ENCODE results near the gene MCF2L. TPM values are rescaled to one million over a fixed set of nuclear protein-coding genes. Genes with fewer than 3 reads are reported as not detected.
"Not testable (repeated sequence)": the region's sequence is repeated elsewhere in the genome, so short reads cannot be mapped to it uniquely, and the experiment has no call there.

Gene MCF2L
- total RNA-seq, 3 donors from 2014 or later: 33.4 to 77.3 (median 38.6) TPM

DNA sequence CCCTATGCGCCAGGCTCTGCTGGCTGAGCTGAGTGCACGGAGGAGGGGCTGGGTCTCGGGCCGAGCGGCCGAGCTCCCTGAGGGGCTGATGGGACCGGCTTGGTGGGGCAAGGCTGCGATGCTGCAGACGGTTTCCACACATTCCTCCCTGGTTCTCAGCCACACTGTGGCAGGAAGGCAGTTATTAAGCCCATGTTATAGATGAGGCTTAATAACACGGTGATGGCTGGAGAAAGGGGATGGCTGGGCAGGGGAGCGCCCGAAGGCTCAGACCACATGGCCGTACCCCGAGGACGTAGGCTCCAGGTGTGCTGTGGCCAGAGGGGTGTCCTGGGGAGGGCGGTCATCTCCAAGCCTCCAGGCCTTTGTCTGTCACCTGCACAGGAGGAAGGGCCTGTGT lies 58.6 kb downstream of the MCF2L start:
- no peaks in the 10 kb centered on the region for H3K27me3 ChIP-seq
- H3K36me3 ChIP-seq: no peaks in the 10 kb centered on the region
- intact Hi-C loops (cut with DNase I; ENCODE audit: low total_unique reads): no loop called here

GRCh38 chr13:113028336-113029060 lies 59.5 kb downstream of the MCF2L start:
- Histone ChIP-seq H3K4me1 (no peaks in the 10 kb centered on the region), H3K27ac (no peak overlapping the region), H3K4me3 (no peak overlapping the region), H3K27me3 (no peaks in the 10 kb centered on the region), H3K36me3 (no peaks in the 10 kb centered on the region), H3K9me3 (no peaks in the 10 kb centered on the region)
- TF ChIP-seq POLR2A (IDR thresholded peaks at IDR 0.05) (no peak), POLR2AphosphoS5 (IDR thresholded peaks at IDR 0.05) (no peak)
- TF ChIP-seq, protein P1, sequence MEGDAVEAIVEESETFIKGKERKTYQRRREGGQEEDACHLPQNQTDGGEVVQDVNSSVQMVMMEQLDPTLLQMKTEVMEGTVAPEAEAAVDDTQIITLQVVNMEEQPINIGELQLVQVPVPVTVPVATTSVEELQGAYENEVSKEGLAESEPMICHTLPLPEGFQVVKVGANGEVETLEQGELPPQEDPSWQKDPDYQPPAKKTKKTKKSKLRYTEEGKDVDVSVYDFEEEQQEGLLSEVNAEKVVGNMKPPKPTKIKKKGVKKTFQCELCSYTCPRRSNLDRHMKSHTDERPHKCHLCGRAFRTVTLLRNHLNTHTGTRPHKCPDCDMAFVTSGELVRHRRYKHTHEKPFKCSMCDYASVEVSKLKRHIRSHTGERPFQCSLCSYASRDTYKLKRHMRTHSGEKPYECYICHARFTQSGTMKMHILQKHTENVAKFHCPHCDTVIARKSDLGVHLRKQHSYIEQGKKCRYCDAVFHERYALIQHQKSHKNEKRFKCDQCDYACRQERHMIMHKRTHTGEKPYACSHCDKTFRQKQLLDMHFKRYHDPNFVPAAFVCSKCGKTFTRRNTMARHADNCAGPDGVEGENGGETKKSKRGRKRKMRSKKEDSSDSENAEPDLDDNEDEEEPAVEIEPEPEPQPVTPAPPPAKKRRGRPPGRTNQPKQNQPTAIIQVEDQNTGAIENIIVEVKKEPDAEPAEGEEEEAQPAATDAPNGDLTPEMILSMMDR (IDR thresholded peaks at IDR 0.05): no peak
- intact Hi-C loops (cut with DNase I; ENCODE audit: low total_unique reads): loop anchor here (1.0 kb wide), 1 partner anchor 35 kb away; no protein-coding TSS in a partner anchor
- DNase-seq (ENCODE audit: low spot score in 2 of 2): no peak

More for the DNA sequence above, 58.6 kb downstream of the MCF2L start:
- TF ChIP-seq, protein P1 (IDR thresholded peaks at IDR 0.05): no peak
- TF ChIP-seq POLR2AphosphoS5 (IDR thresholded peaks at IDR 0.05) (no peak), POLR2A (IDR thresholded peaks at IDR 0.05) (no peak)
- H3K27ac ChIP-seq: no peak overlapping the region
- no peak overlapping the region for H3K4me3 ChIP-seq
- DNase-seq (ENCODE audit: low spot score in 2 of 2): no peak
- no peaks in the 10 kb centered on the region for H3K4me1 ChIP-seq
- H3K9me3 ChIP-seq: no peaks in the 10 kb centered on the region

- intact Hi-C loops (cut with DNase I; ENCODE audit: low total_unique reads): loop anchor here (1.0 kb wide), 1 partner anchor 36 kb away; no protein-coding TSS in a partner anchor
Measured at GRCh38 chr13:113029061-113029445, 60.0 kb downstream of the MCF2L start.

DNA sequence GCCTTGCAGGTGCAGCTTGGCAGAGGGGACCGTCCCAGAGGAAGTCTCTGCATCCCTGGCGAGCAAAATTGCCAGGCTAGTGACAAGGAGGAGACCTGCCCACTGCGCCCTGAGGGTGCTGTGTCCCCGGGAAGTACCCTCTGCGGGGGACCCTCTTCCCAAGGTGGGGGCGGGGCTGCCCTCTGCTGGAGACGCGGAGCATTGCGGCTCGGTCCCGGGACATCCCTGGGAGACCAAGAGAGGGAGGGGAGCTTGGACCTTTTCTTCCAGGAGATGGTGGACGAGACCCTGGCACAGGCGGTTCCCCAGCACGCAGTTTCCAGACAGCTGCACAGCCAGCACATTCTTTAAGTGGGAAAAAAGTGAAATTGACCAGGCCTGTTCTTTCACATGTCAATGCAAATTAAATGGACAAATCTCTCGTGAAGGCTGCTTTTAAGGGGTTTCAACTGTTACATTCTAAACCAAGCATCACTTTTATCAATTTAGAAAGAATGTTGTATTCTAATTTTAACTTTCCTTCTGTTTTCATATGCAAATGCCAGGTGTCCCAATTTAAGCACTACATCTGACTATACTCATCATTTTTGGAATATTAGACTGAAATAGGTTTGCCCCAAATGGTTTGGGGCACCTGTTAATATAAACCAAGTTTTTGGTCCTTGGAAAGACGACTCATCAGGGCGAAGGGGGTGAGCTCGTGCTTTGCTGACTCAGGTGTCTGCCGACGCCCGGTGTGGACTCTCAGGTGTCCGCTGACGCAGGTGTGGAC lies 60.7 kb downstream of the MCF2L start:
- DNase-seq (ENCODE audit: low spot score in 2 of 2): no peak
- no peak for TF ChIP-seq POLR2AphosphoS5 (IDR thresholded peaks at IDR 0.05)
- TF ChIP-seq, protein P1 (IDR thresholded peaks at IDR 0.05): peak; percentile 26 to 70 (median 53)
- Histone ChIP-seq H3K4me3 (no peak overlapping the region), H3K9me3 (no peaks in the 10 kb centered on the region), H3K36me3 (no peaks in the 10 kb centered on the region), H3K27ac (no peak overlapping the region), H3K27me3 (no peaks in the 10 kb centered on the region), H3K4me1 (no peaks in the 10 kb centered on the region)
- intact Hi-C loops (cut with DNase I; ENCODE audit: low total_unique reads): loop anchor here (1.0 kb wide), 1 partner anchor 36 kb away; no protein-coding TSS in a partner anchor

More at GRCh38 chr13:113029061-113029445, 60.0 kb downstream of the MCF2L start:
- no peaks in the 10 kb centered on the region for H3K27me3 ChIP-seq
- DNase-seq (ENCODE audit: low spot score in 2 of 2): no peak
- H3K36me3 ChIP-seq: no peaks in the 10 kb centered on the region
- no peaks in the 10 kb centered on the region for H3K9me3 ChIP-seq
- no peak overlapping the region for H3K27ac ChIP-seq
- no peak for TF ChIP-seq POLR2A (IDR thresholded peaks at IDR 0.05)
- TF ChIP-seq, protein P1 (IDR thresholded peaks at IDR 0.05): no peak
- no peak for TF ChIP-seq POLR2AphosphoS5 (IDR thresholded peaks at IDR 0.05)
- no peaks in the 10 kb centered on the region for H3K4me1 ChIP-seq
- no peak overlapping the region for H3K4me3 ChIP-seq

GRCh38 chr13:113030259-113030640 lies 61.2 kb downstream of the MCF2L start:
- H3K36me3 ChIP-seq; H3K4me1 ChIP-seq; H3K4me3 ChIP-seq; H3K27ac ChIP-seq; H3K27me3 ChIP-seq; H3K9me3 ChIP-seq; DNase-seq (ENCODE audit: low spot score in 2 of 2); intact Hi-C loops (cut with DNase I; ENCODE audit: low total_unique reads): not testable (repeated sequence)

All from breast epithelium (tissue), 4 donors.